Lung (tissue), 12 donors: ENCODE data around the gene OPCML. TPM values are rescaled to one million over a fixed set of nuclear protein-coding genes. Genes with fewer than 3 reads are reported as not detected.
A peak's percentile ranks its signal among the peaks of the same experiment; 100 is the strongest.

Experiments used
- ATAC-seq: fragments of 200-7000 bp; cut with Tn5 transposase; one replicate; pipeline ENCODE4 v1.9.1; 2020; ENCODE audit warnings: moderate number of reproducible peaks; ENCODE audit not compliant: insufficient read depth, low FRiP score
- DNase-seq, 3 donors: peaks; one replicate each; pipeline ENCODE4 v3.0.0-alpha.2; 2013 to 2017
- H3K27ac ChIP-seq, 2 donors: one replicate each; pipeline ENCODE4 v1.5.1; 2013; ENCODE audit warnings: mild to moderate bottlenecking in 2 of 2, moderate library complexity in 2 of 2, control low read depth in 1 of 2, inconsistent platforms in 1 of 2, low read depth in 1 of 2, low read length in 1 of 2
- H3K27me3 ChIP-seq, 3 donors: one replicate each; pipeline ENCODE4 v1.5.1; 2013; ENCODE audit warnings: low read length in 2 of 3; ENCODE audit not compliant: control insufficient read depth in 3 of 3, insufficient read depth in 3 of 3
- H3K36me3 ChIP-seq, 4 donors: one replicate each; pipeline ENCODE4 v1.5.1; 2013; ENCODE audit warnings: low read length in 4 of 4, mild to moderate bottlenecking in 1 of 4, moderate library complexity in 1 of 4; ENCODE audit not compliant: control insufficient read depth in 4 of 4, insufficient read depth in 4 of 4
- H3K4me1 ChIP-seq, 5 donors: one replicate each; pipeline ENCODE4 v1.5.1; 2013; ENCODE audit warnings: low read length in 5 of 5, mild to moderate bottlenecking in 2 of 5, moderate library complexity in 1 of 5; ENCODE audit not compliant: control insufficient read depth in 5 of 5, insufficient read depth in 5 of 5
- H3K4me3 ChIP-seq: one replicate; pipeline ENCODE4 v1.5.1; 2013; ENCODE audit warnings: mild to moderate bottlenecking, control low read depth, moderate library complexity
- H3K9ac ChIP-seq, 2 donors: one replicate each; pipeline ENCODE4 v1.5.1; 2013; ENCODE audit warnings: low read length in 2 of 2, control low read depth in 1 of 2; ENCODE audit not compliant: insufficient read depth in 1 of 2
- H3K9me3 ChIP-seq, 4 donors: one replicate each; pipeline ENCODE4 v1.5.1; 2013; ENCODE audit warnings: low read length in 3 of 4, mild to moderate bottlenecking in 1 of 4, moderate library complexity in 1 of 4; ENCODE audit not compliant: control insufficient read depth in 4 of 4, insufficient read depth in 3 of 4
- CTCF ChIP-seq: IDR thresholded peaks from 2 replicates; pipeline ENCODE4 v1.5.1; 2012; ENCODE audit warnings: mild to moderate bottlenecking; ENCODE audit errors: control extremely low read depth, extremely low read depth
- WGBS, 2 donors: extraction: QIAGEN DNeasy Blood & Tissue Kit; methylation state at CpG; one replicate each; pipeline ENCODE4 v1.1.7; 2013; 5-methylcytosine and 5-hydroxymethylcytosine counted together
- polyA plus RNA-seq, 2 donors: library from polyadenylated mRNA; stranded (reverse); fragments of 200-250 nt; gene quantifications; one replicate each; pipeline ENCODE4 v1.2.1, GENCODE V29; 2013
- total RNA-seq, 2 donors: library from RNA; depleted of rRNA in 1 of 2; stranded (reverse); fragments of >200 nt in 1 of 2; gene quantifications; one replicate each; pipeline ENCODE4 v1.2.1, GENCODE V29; 2014 to 2021
- donor health status: control.
- donor health status: control.
- donor health status: Bipolar disorder and iron deficiency.
- donor health status: healthy.
- donor health status: DM: yes; HTN: yes; CAD: no.

OPCML gene
- total and polyA plus RNA-seq, 4 donors = 0.49 to 0.74 TPM; not detected in 2

GRCh38 chr11:132605825-132606570 is 926.3 kb downstream of the OPCML start:
- Histone ChIP-seq H3K4me1 (peaks cover 0 to 19% (median 2%) of the 10 kb centered on the region in 5 donors), H3K27me3 (no peaks in the 10 kb centered on the region), H3K36me3 (no peaks in the 10 kb centered on the region), H3K9ac (no peak overlapping the region), H3K27ac (no peak overlapping the region), H3K4me3 (no peak overlapping the region), H3K9me3 (no peaks in the 10 kb centered on the region)
- no peak for TF ChIP-seq CTCF
- peak; percentile 37 to 64 (median 48) for DNase-seq
- 33 to 44% methylated on average over 9 of the region's 9 CpGs for WGBS, 2 donors
- peak; percentile 53 for ATAC-seq

- ATAC-seq = no peak
- no peaks in the 10 kb centered on the region for H3K27me3 ChIP-seq
- WGBS, 2 donors = 75 to 79% methylated on average over 2 of the region's 2 CpGs
- peaks cover 0 to 19% (median 2%) of the 10 kb centered on the region in 5 donors for H3K4me1 ChIP-seq
- TF ChIP-seq CTCF = no peak
- no peaks in the 10 kb centered on the region for H3K36me3 ChIP-seq
- no peak overlapping the region for H3K9ac ChIP-seq
- DNase-seq = no peak
- no peak overlapping the region for H3K4me3 ChIP-seq
- no peaks in the 10 kb centered on the region for H3K9me3 ChIP-seq
- H3K27ac ChIP-seq = no peak overlapping the region
Measured at GRCh38 chr11:132604431-132604830, 927.9 kb downstream of the OPCML start.

- Histone ChIP-seq H3K27me3 (no peaks in the 10 kb centered on the region), H3K4me3 (no peak overlapping the region), H3K4me1 (peaks cover 0 to 25% (median 2%) of the 10 kb centered on the region in 5 donors), H3K9me3 (no peaks in the 10 kb centered on the region), H3K9ac (no peak overlapping the region), H3K36me3 (no peaks in the 10 kb centered on the region), H3K27ac (no peak overlapping the region)
- ATAC-seq (no peak), DNase-seq (no peak)
- no peak for TF ChIP-seq CTCF
- WGBS, 2 donors = 63 to 65% methylated on average over 2 of the region's 2 CpGs
Measured at GRCh38 chr11:132601875-132602274, 930.4 kb downstream of the OPCML start.
